GM18519 (cell line): ENCODE measurements around the gene AKAP8L.

Experiments
- ATAC-seq: cut with Tn5 transposase; IDR thresholded peaks from one replicate; pipeline ENCODE4 v1.9.1; 2021; ENCODE audit warnings: mild to moderate bottlenecking, moderate library complexity; ENCODE audit not compliant: unreplicated experiment, low FRiP score

The AKAP8L gene

GRCh38 chr19:15449620-15450527 lies 31.1 kb upstream of the AKAP8L start, which contains the start of gene WIZ:
TSS of gene WIZ (minus strand) at chr19:15449956. CDS start at chr19:15448307, 1,649 bp downstream.
- ATAC-seq, result no peak

DNA sequence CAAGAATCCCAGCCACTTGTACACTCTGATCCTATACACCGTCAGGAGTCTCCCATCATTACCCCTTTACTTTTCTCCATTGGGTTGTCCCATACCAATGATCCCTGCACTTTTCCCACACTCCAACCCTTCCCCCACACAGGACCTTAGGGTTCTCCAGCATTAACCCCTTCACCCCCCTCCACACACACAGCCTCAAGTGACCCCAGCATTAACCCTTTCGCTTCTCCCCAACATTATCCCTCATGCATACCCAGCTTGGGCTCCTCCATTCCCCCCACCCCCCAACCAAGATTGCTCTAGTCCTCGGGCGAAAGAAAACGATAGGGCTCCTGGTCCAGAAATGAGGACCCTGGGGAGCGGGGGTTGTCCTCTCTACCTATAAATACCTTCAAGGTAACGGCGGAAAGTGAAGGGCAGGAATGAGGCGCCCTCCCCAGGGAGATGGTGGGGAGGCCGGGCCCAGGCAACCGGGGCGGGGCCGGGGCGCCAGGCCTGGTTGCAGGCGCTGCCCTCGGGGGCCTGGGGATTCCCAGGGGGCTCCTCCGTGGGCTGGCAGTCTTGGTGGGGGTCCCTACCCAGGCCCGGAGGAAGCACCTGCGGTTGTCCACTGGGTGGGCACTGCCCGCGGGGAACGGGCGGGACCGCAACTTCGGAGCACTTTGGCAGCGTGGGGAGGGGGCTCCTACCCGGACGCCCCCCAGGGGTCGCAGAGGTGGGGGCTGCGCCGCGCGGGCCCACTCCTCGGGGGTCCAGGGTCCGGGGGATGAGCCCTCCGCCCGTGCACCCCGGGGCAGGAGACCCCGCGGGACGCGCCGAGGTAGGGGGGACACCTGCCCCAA lies 30.2 kb upstream of the AKAP8L start:
- no peak for ATAC-seq

GRCh38 chr19:15448044-15448777 lies 29.4 kb upstream of the AKAP8L start:
- ATAC-seq, result no peak

DNA sequence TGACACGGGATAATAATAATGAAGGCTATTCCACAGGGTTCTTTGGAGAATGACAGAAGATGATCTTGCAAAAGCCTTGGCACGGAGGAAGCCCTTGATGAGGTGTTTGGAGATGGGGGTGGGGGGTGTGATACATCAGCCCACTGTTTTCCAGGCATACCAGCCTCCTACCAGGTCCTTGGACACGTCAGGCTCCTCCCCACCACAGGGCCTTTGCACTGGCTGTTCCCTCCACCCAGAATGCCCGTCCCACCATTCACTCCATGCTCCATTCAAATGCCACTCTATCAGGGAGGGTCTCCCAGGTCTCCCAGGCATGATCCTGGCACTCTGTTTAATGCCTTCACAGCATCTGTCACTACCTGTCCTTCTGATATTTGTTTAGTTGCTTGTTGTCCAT lies 28.3 kb upstream of the AKAP8L start:
- ATAC-seq, result no peak

DNA sequence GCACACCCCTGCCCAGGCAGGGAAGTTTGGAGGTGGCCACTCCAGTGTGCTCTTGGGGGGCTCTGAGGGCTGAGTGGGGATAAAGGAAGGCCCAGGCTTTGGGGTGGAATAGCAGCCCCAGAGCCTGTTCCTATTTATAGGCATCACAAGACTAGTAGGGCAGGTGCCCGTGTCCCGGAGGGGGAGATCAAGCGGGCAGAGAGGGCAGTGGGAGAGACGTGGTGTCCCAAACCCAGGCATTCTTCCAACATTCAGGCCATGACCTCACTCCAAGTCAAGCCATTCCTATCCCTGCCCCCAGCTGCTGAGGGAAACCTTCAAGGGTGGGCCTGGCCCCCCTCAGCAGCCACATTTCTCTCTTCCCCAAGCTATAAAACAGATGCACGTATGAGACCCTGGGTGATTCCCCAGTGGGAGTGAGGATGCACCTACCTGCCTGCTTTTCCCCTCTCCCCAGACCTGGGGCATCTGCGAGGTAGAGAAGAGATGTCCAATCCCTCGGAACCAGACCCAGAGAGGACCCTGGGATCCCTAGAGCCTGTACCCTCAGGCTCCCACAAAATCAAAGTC lies 27.1 kb upstream of the AKAP8L start:
- no peak for ATAC-seq

- no peak for ATAC-seq
These were observed 26.4 kb upstream of the AKAP8L start for GRCh38 chr19:15445227-15445605.

DNA sequence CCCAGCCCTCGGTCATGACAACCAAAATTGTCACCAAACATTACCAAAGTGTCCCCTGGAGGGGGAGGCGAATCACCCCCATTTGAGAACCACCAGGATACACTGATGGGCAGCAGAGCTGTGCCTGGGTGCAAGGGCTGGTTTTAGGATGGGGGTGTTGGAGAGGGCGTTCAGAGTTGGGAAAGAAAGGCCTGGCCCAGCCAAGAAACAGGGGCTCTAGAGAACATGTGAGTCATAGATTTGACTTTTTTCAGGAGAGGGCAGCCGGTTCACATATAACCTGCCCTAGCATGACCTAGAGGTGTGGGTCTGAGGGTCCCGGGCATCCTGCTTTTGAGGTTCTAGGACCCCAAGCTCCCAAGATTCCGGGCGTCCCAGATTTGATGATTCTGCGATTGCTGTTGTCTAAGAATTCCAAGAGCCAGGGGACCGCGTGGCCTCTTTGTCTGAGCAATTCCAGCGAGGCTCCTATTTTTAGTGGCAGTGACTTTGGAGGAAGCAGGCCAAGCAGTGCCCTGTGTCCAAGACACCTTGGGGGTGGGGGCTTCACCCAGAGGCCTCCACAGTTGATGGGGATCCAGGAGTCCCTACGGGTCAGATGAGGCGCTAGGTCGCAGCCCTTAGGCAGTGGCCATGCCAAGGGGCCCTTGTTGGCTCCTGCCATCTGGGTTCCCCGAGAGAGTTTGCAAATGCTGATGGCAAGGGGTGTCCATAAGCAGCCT lies 25.9 kb upstream of the AKAP8L start:
- no peak for ATAC-seq

DNA sequence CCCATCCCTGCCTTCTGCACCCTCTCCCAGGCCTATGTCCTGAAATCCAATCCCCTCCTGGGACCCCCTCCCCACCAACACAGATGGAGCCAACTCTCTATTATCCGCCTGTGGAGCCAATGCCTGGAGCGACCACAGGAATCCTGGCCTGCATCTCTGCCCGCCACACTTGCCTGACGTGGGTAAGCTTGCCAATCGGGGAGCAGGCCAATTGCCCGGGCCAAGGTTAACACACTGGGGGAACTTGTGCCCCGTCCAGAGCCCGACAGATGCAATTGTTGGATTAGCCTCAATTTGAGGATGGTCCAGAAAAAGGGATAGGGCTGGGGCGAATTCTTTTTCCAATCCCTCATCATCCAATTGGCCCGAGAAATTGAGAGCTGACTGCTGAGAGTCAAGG lies 25.1 kb upstream of the AKAP8L start:
- ATAC-seq, result no peak

DNA sequence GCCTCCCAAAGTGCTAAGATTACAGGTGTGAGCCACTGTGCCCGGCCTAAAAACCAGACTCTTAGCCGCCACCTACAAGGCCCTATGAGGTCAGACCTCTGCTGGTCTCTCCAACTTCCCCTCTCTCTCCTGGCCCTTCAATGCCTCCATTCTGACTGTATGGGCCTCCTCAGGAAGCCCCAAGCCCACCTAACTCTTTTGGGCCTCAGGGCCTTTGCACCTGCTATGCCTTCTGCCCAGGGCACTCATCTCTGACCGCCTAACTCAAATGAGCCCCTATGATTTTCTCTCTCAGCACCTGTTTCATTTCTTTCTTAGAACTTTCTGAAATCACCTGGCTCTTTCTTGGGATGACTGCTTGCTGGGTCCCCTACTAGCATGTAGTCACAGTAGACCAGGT lies 24.5 kb upstream of the AKAP8L start:
- ATAC-seq, result no peak

DNA sequence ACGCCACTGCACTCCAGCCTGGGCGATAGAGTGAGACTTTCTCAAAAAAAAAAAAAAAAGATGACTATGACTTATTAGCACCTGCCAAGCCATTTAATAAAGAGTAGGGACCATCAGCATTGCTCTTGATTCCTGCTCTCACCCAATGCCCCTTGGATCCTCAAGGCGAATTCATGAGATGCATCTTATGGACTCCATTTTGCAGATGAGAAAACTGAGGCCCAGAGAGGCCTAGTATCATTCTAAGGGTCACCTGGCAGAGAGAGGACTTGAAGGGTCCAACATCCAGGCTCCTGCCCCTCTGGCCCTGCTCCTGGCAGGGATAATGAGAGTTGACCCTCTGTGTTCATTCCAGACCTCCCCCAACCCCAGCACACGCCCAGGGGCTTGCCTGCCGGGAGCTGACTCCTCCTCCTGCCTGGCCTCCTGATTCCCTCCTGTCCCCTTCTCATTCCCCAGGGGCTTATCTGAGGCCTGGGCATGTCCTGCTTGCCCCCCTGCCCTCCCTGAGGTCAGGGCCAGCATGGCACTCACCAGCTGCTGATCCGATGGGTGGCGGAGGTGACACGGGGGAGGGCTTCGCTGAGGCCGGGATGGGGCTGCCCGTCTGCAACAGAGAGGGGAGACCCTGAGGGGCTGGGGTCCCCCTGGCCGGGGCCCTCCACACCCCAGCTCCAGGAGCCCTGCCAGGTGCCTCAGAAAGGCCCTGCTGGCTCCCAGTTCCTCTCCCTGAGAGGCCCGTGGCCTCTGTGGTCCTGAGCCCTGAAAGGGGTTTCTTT lies 23.5 kb upstream of the AKAP8L start:
- no peak for ATAC-seq

DNA sequence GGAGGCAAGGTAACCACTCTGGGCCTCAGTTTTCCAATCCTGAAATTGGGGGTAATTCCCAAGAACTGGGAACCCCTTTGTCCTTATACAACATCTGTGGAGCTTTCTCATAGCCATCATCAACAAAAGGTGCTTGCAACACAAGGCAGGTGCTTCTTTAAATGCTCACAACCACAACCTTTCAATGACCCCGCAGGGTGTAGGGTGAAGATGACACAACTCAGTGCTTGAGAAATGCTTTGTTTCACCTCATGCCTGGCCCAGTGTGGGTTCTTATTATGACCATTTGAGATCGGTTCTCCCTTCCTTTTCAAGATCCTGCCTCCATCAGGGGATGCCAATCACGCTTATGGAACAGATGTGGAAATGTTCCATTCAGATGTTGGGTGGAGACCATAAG lies 22.5 kb upstream of the AKAP8L start:
- no peak for ATAC-seq

DNA sequence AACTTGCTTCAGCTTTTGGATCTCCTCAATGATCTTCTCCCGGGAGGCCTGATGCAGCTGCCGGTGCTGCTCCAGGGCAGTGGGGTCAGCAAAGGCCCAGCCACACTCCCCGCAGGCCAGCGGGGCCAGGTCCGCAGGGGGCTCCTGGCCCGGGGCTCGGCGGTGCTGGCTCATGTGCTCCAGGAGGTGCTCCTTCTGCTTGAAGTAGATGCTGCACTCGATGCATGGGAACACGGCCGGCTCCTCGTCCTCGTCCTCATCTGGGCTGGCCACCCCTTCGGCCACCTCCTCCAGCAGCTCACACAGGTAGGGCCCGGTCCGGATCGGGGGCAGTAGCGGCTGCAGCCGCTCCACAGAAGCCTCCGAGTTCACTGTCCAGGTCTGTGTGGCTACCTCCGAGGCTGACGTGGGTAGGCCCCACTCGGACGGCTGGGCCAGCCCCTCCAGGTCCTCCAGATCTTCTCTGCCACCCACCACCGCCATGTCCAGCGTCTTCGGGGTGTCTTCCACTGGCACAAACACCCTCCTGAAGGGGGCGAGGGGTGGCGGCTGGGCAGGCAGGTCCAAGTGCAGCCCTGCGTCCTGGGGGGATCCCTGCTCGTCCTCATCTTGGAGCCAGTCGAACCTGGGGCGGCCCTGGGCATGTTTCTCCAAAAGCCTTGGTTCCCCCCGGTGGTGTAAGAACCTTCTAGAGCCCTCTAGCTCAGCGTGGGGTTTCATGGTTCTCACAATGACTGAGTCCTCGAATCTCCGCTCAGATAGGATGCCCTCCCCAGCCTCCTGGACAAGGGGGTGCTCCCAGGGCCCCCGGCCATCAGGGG lies 21.2 kb upstream of the AKAP8L start:
- no peak for ATAC-seq

DNA sequence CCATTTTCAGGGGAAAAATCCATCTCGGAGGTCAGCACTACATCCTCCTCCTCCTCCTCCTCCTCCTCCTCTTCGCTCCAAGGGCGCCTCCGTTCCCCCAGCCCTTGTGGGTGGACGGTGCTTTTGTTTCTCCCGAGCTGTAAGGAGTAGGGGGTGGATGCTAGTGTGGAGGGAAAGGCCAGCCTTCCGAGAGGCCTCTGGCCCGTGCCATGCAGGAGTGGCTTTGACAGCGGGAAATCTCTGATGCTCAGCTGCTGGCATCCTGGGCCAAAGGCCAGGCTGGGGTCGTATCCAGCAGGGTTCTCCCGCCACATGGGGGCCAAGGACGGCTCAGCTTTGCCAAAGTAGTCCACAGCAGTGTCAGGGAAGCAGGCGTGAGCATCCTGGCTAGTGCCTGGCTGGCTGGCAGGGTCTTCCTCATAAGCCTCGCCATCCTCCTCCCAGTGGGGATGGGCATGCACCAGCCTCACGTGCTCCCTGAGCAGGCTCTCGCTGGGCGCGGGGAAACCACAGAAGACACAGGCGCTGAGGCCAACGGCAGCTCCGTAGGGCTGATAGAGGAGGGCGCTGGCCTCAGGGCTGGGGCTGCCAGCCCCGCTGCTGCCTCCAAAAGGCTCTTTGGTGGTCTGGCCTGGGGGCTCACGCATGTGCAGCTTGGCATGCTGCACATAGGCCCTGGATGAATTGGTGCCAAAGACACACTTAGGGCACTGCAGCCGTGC lies 20.5 kb upstream of the AKAP8L start:
- no peak for ATAC-seq

DNA sequence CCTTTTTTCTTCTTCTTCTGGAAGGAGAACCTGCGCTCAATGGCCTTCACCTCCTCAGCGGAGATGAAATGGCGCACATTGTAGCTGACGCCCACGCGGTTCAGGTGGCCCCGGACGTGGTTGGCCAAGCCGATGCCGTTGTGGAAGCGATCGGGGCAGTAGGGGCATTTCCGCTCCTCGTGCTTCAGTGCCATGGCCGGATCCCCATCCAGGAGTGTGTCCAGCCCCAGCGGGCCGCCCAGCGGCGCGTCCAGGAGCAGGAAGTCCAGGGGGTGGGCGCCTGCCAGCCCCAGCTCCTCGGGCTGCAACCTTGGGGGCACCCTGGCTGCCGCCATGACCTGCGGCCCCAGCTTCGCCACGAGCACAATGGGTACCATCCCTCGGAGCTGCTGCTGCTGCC lies 19.8 kb upstream of the AKAP8L start:
- no peak for ATAC-seq

DNA sequence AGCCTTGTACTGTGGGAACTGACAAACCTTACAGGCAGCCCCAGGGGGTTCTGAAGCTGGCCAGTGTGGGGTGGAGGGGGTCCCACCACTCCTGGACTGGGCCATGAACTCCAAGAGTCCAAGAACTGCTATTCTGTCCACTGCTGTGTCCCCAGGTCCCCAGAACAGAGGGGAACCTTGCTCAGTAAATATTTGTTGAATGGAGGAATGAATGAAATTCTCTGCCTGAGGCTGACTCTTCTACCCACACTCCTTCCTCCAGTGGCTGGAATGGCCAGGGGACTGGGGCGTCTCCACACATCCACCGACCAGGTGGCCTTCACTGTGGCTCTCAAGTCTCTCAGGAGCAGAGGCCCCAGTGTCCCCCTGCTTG lies 19.3 kb upstream of the AKAP8L start:
- ATAC-seq, result no peak

DNA sequence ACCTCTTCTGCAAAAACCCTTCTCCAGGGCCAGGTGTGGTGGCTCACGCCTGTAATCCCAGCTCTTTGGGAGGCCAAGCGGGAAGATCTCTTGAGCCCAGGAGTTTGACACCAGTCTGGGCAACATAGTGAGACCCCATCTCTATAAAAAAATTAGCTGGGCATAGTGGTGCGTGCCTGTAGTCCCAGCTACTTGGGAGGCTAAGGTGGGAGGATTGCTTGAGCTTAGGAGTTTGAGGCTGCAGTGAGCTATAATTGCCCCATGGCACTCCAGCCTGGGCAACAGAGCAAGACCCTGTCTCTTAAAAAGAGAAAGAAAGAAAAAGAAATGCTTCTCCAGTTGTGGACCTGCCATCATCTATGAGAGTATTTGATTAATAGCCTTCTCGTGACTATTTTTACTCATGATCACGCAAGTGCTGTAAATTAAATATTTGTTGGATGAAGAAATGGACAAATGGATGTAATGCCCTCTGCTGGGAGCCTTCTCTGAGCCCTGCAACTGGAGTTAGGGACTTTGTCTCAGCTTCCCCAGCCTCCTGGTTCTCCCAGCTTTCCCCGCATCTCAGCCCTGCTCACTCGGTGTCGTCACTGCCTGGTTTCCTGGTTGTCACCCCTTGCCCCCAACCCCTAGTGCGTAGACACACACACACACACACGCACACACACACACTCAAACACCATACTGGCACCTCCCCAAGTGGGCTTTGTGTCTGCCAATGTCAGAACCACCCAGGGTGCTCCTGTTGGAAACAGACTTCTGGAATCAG lies 18.8 kb upstream of the AKAP8L start:
- ATAC-seq, result no peak

- no peak for ATAC-seq
These were observed 18.0 kb upstream of the AKAP8L start for GRCh38 chr19:15436826-15437110.
